ENCODE measurements around the gene CHIC2. TPM values are rescaled to one million over a fixed set of nuclear protein-coding genes. Genes with fewer than 3 reads are reported as not detected.
"Not testable (repeated sequence)": the region's sequence is repeated elsewhere in the genome, so short reads cannot be mapped to it uniquely, and the experiment has no call there.

The CHIC2 gene
- total RNA-seq, 1 donor from 2014 or later, result 22.5 TPM

- H3K4me1 Mint-ChIP-seq (ENCODE audit: low read depth), result peaks cover 12% of the 10 kb centered on the region
- no peak overlapping the region for H3K4me3 Mint-ChIP-seq (ENCODE audit: low read depth)
- peaks cover 34% of the 10 kb centered on the region for H3K36me3 Mint-ChIP-seq (ENCODE audit: low read depth)
- no peaks in the 10 kb centered on the region for H3K9me3 Mint-ChIP-seq
- intact Hi-C loops (cut with micrococcal nuclease), result no loop called here
- no peak for DNase-seq (ENCODE audit: low spot score)
- no peak overlapping the region for H3K27ac Mint-ChIP-seq
- H3K27me3 Mint-ChIP-seq (ENCODE audit: low read depth), result no peaks in the 10 kb centered on the region
These were observed 14.0 kb downstream of the CHIC2 start for GRCh38 chr4:54050214-54050904.

GRCh38 chr4:54043630-54044029 lies 20.8 kb downstream of the CHIC2 start:
- H3K36me3 Mint-ChIP-seq (ENCODE audit: low read depth), result peaks cover 64% of the 10 kb centered on the region
- not testable (repeated sequence) for DNase-seq (ENCODE audit: low spot score); H3K27me3 Mint-ChIP-seq (ENCODE audit: low read depth)

GRCh38 chr4:54041933-54042332 lies 22.5 kb downstream of the CHIC2 start:
- intact Hi-C loops (cut with micrococcal nuclease), result no loop called here
- DNase-seq (ENCODE audit: low spot score), result no peak
- no peak overlapping the region for H3K4me3 Mint-ChIP-seq (ENCODE audit: low read depth)
- peaks cover 53% of the 10 kb centered on the region for H3K36me3 Mint-ChIP-seq (ENCODE audit: low read depth)
- no peak overlapping the region for H3K27ac Mint-ChIP-seq
- H3K4me1 Mint-ChIP-seq (ENCODE audit: low read depth), result peaks cover 4% of the 10 kb centered on the region
- H3K27me3 Mint-ChIP-seq (ENCODE audit: low read depth), result no peaks in the 10 kb centered on the region
- peaks cover 9% of the 10 kb centered on the region for H3K9me3 Mint-ChIP-seq

More at GRCh38 chr4:54043630-54044029, 20.8 kb downstream of the CHIC2 start:
- H3K4me1 Mint-ChIP-seq (ENCODE audit: low read depth); intact Hi-C loops (cut with micrococcal nuclease); H3K27ac Mint-ChIP-seq; H3K4me3 Mint-ChIP-seq (ENCODE audit: low read depth); H3K9me3 Mint-ChIP-seq: not testable (repeated sequence)

- Mint-ChIP-seq H3K27ac (no peak overlapping the region), H3K36me3 (ENCODE audit: low read depth) (peaks cover 53% of the 10 kb centered on the region), H3K4me3 (ENCODE audit: low read depth) (no peak overlapping the region), H3K27me3 (ENCODE audit: low read depth) (no peaks in the 10 kb centered on the region), H3K9me3 (peaks cover 9% of the 10 kb centered on the region), H3K4me1 (ENCODE audit: low read depth) (peaks cover 4% of the 10 kb centered on the region)
- no peak for DNase-seq (ENCODE audit: low spot score)
- intact Hi-C loops (cut with micrococcal nuclease), result no loop called here
These were observed 23.3 kb downstream of the CHIC2 start for GRCh38 chr4:54041100-54041499.

- intact Hi-C loops (cut with micrococcal nuclease), result no loop called here
- no peaks in the 10 kb centered on the region for H3K9me3 Mint-ChIP-seq
- peaks cover 54% of the 10 kb centered on the region for H3K36me3 Mint-ChIP-seq (ENCODE audit: low read depth)
- no peak overlapping the region for H3K27ac Mint-ChIP-seq
- H3K27me3 Mint-ChIP-seq (ENCODE audit: low read depth), result no peaks in the 10 kb centered on the region
- no peak for DNase-seq (ENCODE audit: low spot score)
- H3K4me1 Mint-ChIP-seq (ENCODE audit: low read depth), result peaks cover 4% of the 10 kb centered on the region
- H3K4me3 Mint-ChIP-seq (ENCODE audit: low read depth), result no peak overlapping the region
These were observed 26.3 kb downstream of the CHIC2 start for GRCh38 chr4:54038056-54038455.

- DNase-seq (ENCODE audit: low spot score), result no peak
- intact Hi-C loops (cut with micrococcal nuclease), result no loop called here
- Mint-ChIP-seq H3K4me3 (ENCODE audit: low read depth) (no peak overlapping the region), H3K9me3 (no peaks in the 10 kb centered on the region), H3K36me3 (ENCODE audit: low read depth) (peaks cover 50% of the 10 kb centered on the region), H3K4me1 (ENCODE audit: low read depth) (peaks cover 4% of the 10 kb centered on the region), H3K27me3 (ENCODE audit: low read depth) (no peaks in the 10 kb centered on the region), H3K27ac (no peak overlapping the region)
These were observed 28.2 kb downstream of the CHIC2 start for GRCh38 chr4:54036184-54036583.

- no peak overlapping the region for H3K4me3 Mint-ChIP-seq (ENCODE audit: low read depth)
- no peak overlapping the region for H3K27ac Mint-ChIP-seq
- intact Hi-C loops (cut with micrococcal nuclease), result no loop called here
- H3K4me1 Mint-ChIP-seq (ENCODE audit: low read depth), result peaks cover 2% of the 10 kb centered on the region
- H3K27me3 Mint-ChIP-seq (ENCODE audit: low read depth), result no peaks in the 10 kb centered on the region
- no peaks in the 10 kb centered on the region for H3K9me3 Mint-ChIP-seq
- no peak for DNase-seq (ENCODE audit: low spot score)
- H3K36me3 Mint-ChIP-seq (ENCODE audit: low read depth), result peaks cover 35% of the 10 kb centered on the region
These were observed 31.8 kb downstream of the CHIC2 start for GRCh38 chr4:54032558-54033135.

- Mint-ChIP-seq H3K4me3 (ENCODE audit: low read depth) (no peak overlapping the region), H3K27me3 (ENCODE audit: low read depth) (no peaks in the 10 kb centered on the region), H3K9me3 (peaks cover 8% of the 10 kb centered on the region), H3K4me1 (ENCODE audit: low read depth) (peaks cover 2% of the 10 kb centered on the region), H3K36me3 (ENCODE audit: low read depth) (peaks cover 8% of the 10 kb centered on the region), H3K27ac (no peak overlapping the region)
- intact Hi-C loops (cut with micrococcal nuclease), result no loop called here
- no peak for DNase-seq (ENCODE audit: low spot score)
These were observed 37.1 kb downstream of the CHIC2 start for GRCh38 chr4:54027311-54027710.

- Mint-ChIP-seq H3K4me3 (ENCODE audit: low read depth) (no peak overlapping the region), H3K27ac (no peak overlapping the region), H3K9me3 (peaks cover 8% of the 10 kb centered on the region), H3K4me1 (ENCODE audit: low read depth) (peaks cover 2% of the 10 kb centered on the region), H3K36me3 (ENCODE audit: low read depth) (peaks cover 8% of the 10 kb centered on the region), H3K27me3 (ENCODE audit: low read depth) (no peaks in the 10 kb centered on the region)
- no peak for DNase-seq (ENCODE audit: low spot score)
- intact Hi-C loops (cut with micrococcal nuclease), result no loop called here
These were observed 38.8 kb downstream of the CHIC2 start for GRCh38 chr4:54025582-54025981.

- DNase-seq (ENCODE audit: low spot score); H3K27ac Mint-ChIP-seq; H3K4me1 Mint-ChIP-seq (ENCODE audit: low read depth); H3K27me3 Mint-ChIP-seq (ENCODE audit: low read depth); H3K4me3 Mint-ChIP-seq (ENCODE audit: low read depth); intact Hi-C loops (cut with micrococcal nuclease); H3K36me3 Mint-ChIP-seq (ENCODE audit: low read depth); H3K9me3 Mint-ChIP-seq: not testable (repeated sequence)
These were observed 41.4 kb downstream of the CHIC2 start for GRCh38 chr4:54023019-54023418.

GRCh38 chr4:54017974-54018373 lies 46.4 kb downstream of the CHIC2 start:
- no peaks in the 10 kb centered on the region for H3K27me3 Mint-ChIP-seq (ENCODE audit: low read depth)
- DNase-seq (ENCODE audit: low spot score), result no peak
- H3K36me3 Mint-ChIP-seq (ENCODE audit: low read depth), result no peaks in the 10 kb centered on the region
- no peak overlapping the region for H3K27ac Mint-ChIP-seq
- H3K4me3 Mint-ChIP-seq (ENCODE audit: low read depth), result no peak overlapping the region
- H3K9me3 Mint-ChIP-seq, result no peaks in the 10 kb centered on the region
- intact Hi-C loops (cut with micrococcal nuclease), result no loop called here
- no peaks in the 10 kb centered on the region for H3K4me1 Mint-ChIP-seq (ENCODE audit: low read depth)

- Mint-ChIP-seq H3K9me3 (no peaks in the 10 kb centered on the region), H3K36me3 (ENCODE audit: low read depth) (peaks cover 3% of the 10 kb centered on the region), H3K27me3 (ENCODE audit: low read depth) (no peaks in the 10 kb centered on the region), H3K27ac (no peak overlapping the region), H3K4me3 (ENCODE audit: low read depth) (no peak overlapping the region), H3K4me1 (ENCODE audit: low read depth) (no peaks in the 10 kb centered on the region)
- intact Hi-C loops (cut with micrococcal nuclease), result no loop called here
- no peak for DNase-seq (ENCODE audit: low spot score)
These were observed 47.1 kb downstream of the CHIC2 start for GRCh38 chr4:54017308-54017707.

GRCh38 chr4:54016504-54016903 lies 47.9 kb downstream of the CHIC2 start:
- intact Hi-C loops (cut with micrococcal nuclease), result no loop called here
- Mint-ChIP-seq H3K27me3 (ENCODE audit: low read depth) (no peaks in the 10 kb centered on the region), H3K4me3 (ENCODE audit: low read depth) (no peak overlapping the region), H3K36me3 (ENCODE audit: low read depth) (peaks cover 3% of the 10 kb centered on the region), H3K4me1 (ENCODE audit: low read depth) (no peaks in the 10 kb centered on the region), H3K9me3 (no peaks in the 10 kb centered on the region), H3K27ac (no peak overlapping the region)
- DNase-seq (ENCODE audit: low spot score), result no peak
